ENCODE data around the gene ADAMTS2.

ADAMTS2 gene

DNA sequence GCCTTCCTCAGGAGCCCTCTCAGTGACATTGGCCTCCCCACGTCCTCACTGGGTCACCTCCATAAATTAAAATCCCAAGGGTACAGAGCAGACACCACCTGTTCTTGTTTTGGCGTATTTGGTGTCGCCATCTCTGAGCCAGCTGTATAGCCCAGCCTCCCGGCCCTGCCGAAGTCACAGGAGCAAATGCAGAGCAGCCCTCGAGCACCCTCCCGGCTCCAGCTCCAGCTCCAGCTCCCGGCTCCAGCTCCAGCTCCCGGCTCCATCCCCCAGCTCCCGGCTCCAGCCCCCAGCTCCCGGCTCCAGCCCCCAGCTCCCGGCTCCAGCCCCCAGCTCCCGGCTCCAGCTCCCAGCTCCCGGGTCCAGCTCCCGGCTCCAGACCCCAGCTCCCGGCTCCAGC is 210.8 kb downstream of the ADAMTS2 start:
- Histone ChIP-seq H3K9ac (ENCODE audit: low read depth, low read length) (no peak overlapping the region), H3K4me3 (ENCODE audit: low read length) (no peak overlapping the region), H3K4me1 (ENCODE audit: insufficient read depth, low read length) (no peaks in the 10 kb centered on the region), H3K27me3 (ENCODE audit: insufficient read depth, low read length) (no peaks in the 10 kb centered on the region), H3K9me3 (ENCODE audit: insufficient read depth, low read depth, low read length) (no peaks in the 10 kb centered on the region), H3K36me3 (ENCODE audit: insufficient read depth, low read length) (no peaks in the 10 kb centered on the region), H3K27ac (ENCODE audit: low read depth, low read length) (no peak overlapping the region)
- WGBS, result 86% methylated on average over 16 of the region's 16 CpGs

DNA sequence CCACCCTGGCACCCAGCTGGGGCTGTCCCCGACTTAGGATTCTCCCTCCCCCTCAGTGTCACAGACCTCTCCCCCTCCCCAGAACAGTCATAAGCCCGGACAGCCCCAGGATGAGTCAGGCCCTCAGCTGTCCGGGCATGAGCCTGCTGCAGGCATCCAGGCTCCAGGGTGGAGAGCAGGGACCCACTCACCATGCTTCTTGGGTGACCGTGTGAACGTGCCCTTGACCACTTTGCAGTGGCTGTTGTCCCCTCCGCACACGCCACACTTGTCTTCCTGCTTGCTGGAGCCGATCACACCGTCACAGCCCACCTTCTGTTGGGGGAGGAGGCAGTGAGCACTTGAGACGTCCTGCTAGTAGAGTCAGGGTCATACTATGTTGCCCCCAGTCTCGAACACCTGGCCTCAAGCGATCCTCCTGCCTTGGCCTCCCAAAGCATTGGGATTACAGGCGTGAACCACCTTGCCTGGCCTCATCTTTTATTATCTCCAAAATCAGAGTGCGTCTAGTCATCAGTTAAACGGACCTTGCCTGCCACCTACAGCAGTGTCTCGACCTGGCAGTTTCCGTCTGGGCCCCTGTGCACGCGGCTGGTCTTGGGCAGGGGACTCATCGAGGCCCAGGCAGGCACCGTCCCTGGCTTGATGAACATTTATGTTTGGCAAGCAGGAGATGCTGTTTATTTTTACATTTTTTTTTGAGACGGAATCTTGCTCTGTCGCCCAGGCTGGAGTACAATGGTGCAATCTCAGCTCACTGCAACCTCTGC is 212.5 kb downstream of the ADAMTS2 start:
- no peaks in the 10 kb centered on the region for H3K27me3 ChIP-seq (ENCODE audit: insufficient read depth, low read length)
- H3K9me3 ChIP-seq (ENCODE audit: insufficient read depth, low read depth, low read length), result no peaks in the 10 kb centered on the region
- no peak overlapping the region for H3K27ac ChIP-seq (ENCODE audit: low read depth, low read length)
- no peaks in the 10 kb centered on the region for H3K36me3 ChIP-seq (ENCODE audit: insufficient read depth, low read length)
- no peak overlapping the region for H3K4me3 ChIP-seq (ENCODE audit: low read length)
- WGBS, result 91% methylated on average over 23 of the region's 23 CpGs
- H3K9ac ChIP-seq (ENCODE audit: low read depth, low read length), result no peak overlapping the region
- no peaks in the 10 kb centered on the region for H3K4me1 ChIP-seq (ENCODE audit: insufficient read depth, low read length)

DNA sequence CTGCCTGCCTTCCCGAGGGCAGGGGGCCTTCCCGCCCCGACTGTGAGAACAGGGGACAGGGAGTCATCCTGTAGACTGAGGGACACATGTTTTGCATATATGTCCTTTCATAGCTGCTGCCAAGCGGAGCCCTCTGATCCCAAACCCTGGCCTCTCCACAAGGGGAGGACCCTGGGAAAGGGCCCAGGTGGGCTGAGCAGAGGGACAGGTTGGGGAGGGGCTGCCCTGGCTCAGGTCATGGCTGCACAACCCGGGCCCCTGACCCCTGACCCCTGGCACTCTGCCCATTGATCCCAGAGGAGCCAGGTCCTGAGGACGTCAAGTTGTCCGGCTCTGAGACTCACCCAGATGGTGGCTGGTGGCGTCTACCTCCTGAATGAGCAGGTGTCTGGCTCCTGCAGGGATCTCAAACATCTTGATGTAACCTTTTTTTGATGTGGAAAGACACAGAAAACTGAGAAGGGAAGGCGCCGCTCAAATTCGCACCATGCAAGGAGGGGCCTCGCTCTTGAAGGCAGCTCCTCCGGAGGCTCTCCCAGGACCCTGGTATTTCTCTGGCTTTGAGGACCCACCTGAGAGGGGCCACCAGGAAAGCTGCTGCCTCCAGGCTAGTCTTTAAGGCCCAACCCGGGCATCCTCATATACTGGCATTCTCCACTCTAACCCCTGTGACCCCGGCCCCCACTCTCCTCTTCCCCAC is 213.2 kb downstream of the ADAMTS2 start:
- Histone ChIP-seq H3K4me1 (ENCODE audit: insufficient read depth, low read length) (no peaks in the 10 kb centered on the region), H3K9ac (ENCODE audit: low read depth, low read length) (no peak overlapping the region), H3K4me3 (ENCODE audit: low read length) (no peak overlapping the region), H3K27ac (ENCODE audit: low read depth, low read length) (no peak overlapping the region), H3K36me3 (ENCODE audit: insufficient read depth, low read length) (no peaks in the 10 kb centered on the region), H3K9me3 (ENCODE audit: insufficient read depth, low read depth, low read length) (no peaks in the 10 kb centered on the region), H3K27me3 (ENCODE audit: insufficient read depth, low read length) (no peaks in the 10 kb centered on the region)
- 88% methylated on average over 15 of the region's 15 CpGs for WGBS

DNA sequence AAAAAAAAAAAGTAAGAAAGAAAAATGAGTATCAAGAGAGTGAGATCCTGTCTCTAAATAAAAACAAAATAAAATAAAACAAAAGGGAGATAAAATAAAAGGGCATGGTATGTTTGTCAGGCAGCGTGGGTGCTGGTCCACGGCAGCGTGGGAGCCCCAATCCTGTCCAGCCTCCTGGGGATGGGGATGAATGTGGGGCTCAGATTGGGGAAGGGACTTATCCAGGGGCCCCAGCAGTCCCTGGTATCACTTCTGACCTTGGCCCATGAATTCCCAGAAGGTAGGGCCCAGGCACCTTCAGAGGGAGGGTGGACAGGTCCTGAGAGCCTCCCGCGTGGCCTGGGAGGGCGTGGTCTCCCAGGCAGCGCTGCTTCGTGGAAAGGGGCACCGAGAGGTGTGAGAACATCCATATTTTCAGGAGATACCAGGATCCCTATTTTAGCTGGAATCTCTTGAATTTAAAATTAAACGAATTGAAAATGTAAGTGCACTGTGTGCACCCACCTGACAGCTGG is 213.9 kb downstream of the ADAMTS2 start:
- Histone ChIP-seq H3K9me3 (ENCODE audit: insufficient read depth, low read depth, low read length) (no peaks in the 10 kb centered on the region), H3K4me1 (ENCODE audit: insufficient read depth, low read length) (no peaks in the 10 kb centered on the region), H3K27ac (ENCODE audit: low read depth, low read length) (no peak overlapping the region), H3K9ac (ENCODE audit: low read depth, low read length) (no peak overlapping the region), H3K4me3 (ENCODE audit: low read length) (no peak overlapping the region), H3K36me3 (ENCODE audit: insufficient read depth, low read length) (no peaks in the 10 kb centered on the region), H3K27me3 (ENCODE audit: insufficient read depth, low read length) (no peaks in the 10 kb centered on the region)
- 90% methylated on average over 10 of the region's 10 CpGs for WGBS

DNA sequence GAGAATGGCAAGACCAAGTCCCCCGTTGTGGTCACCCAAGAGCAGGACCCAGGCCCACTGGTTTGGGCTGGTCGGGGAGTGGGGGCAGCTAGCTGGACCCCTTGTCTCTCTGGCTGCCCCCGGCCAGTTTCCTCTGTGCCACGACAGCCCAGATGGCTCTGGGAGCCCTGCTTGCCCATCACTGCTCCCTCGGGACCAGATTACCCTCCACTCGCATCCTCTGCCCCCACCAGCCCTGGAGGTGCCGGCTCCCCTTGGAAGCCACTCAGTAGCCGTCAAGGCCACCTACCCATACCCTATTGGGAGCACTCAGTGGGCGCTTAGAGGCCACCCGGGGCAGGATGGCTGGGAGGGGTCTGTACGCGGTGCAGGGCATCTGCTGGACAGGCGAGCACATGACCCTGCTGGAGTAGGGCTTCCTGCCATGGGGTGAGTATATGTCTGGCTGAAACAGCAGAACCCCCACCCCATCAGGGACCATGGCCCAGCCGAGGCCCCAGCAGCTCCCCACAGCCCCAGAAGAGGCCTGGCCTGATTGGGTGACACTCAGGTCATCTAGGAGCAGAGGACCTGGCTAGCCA is 215.1 kb downstream of the ADAMTS2 start:
- H3K4me3 ChIP-seq (ENCODE audit: low read length), result no peak overlapping the region
- H3K4me1 ChIP-seq (ENCODE audit: insufficient read depth, low read length), result no peaks in the 10 kb centered on the region
- no peak overlapping the region for H3K9ac ChIP-seq (ENCODE audit: low read depth, low read length)
- H3K27ac ChIP-seq (ENCODE audit: low read depth, low read length), result no peak overlapping the region
- WGBS, result 94% methylated on average over 14 of the region's 14 CpGs
- no peaks in the 10 kb centered on the region for H3K27me3 ChIP-seq (ENCODE audit: insufficient read depth, low read length)
- H3K36me3 ChIP-seq (ENCODE audit: insufficient read depth, low read length), result no peaks in the 10 kb centered on the region
- H3K9me3 ChIP-seq (ENCODE audit: insufficient read depth, low read depth, low read length), result 0 out of 2 replicates have a peak, but pooled peaks cover 4% of the 10 kb centered on the region

DNA sequence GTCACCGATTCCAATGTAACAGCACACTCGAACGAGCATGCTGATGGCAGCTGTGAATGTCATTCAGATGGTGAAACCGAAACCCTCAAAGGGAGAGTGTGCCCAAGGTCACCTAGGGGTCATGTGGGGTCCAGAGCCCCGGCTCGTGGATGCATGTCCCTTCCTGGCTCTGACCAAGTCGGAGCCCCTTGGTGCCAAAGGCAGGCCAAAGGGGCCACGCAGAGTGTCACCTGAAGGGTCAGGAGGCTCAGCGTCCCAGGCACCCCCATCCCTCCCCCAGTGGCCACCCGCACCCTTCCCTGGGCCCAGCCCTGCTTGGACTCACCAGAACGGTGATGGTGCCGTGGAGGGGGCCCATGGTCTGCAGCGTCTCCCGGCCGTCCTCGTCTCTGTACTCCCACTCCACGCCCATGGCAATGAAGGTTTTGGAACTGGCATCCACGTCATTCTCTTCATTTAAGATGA is 215.6 kb downstream of the ADAMTS2 start:
- H3K27me3 ChIP-seq (ENCODE audit: insufficient read depth, low read length), result no peaks in the 10 kb centered on the region
- no peaks in the 10 kb centered on the region for H3K36me3 ChIP-seq (ENCODE audit: insufficient read depth, low read length)
- peaks cover 4% of the 10 kb centered on the region; the same call in 1 of the 2 replicates for H3K9me3 ChIP-seq (ENCODE audit: insufficient read depth, low read depth, low read length)
- no peak overlapping the region for H3K4me3 ChIP-seq (ENCODE audit: low read length)
- H3K27ac ChIP-seq (ENCODE audit: low read depth, low read length), result no peak overlapping the region
- WGBS, result 94% methylated on average over 18 of the region's 18 CpGs
- no peaks in the 10 kb centered on the region for H3K4me1 ChIP-seq (ENCODE audit: insufficient read depth, low read length)
- H3K9ac ChIP-seq (ENCODE audit: low read depth, low read length), result no peak overlapping the region

DNA sequence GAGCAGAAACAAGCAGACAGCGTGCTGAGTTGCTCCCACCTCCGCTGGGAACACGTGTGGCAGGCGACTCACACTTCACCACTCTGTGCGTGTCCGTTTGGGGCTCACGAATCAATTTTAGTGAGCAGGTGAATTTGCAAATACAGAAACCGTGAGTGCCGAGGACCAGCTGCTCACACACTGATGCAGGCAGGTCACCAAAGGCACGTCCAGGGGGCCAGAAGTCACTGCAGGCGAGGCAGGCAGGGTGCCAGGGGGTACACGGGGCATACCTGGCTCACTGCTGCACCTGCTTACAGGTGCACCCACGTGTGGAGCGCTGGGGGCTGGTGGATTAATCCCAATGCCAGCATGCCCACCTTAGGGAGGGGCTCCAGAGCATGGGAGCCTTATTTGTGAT is 216.3 kb downstream of the ADAMTS2 start:
- no peaks in the 10 kb centered on the region for H3K4me1 ChIP-seq (ENCODE audit: insufficient read depth, low read length)
- no peak overlapping the region for H3K4me3 ChIP-seq (ENCODE audit: low read length)
- H3K27ac ChIP-seq (ENCODE audit: low read depth, low read length), result no peak overlapping the region
- no peak overlapping the region for H3K9ac ChIP-seq (ENCODE audit: low read depth, low read length)
- no peaks in the 10 kb centered on the region for H3K27me3 ChIP-seq (ENCODE audit: insufficient read depth, low read length)
- no peaks in the 10 kb centered on the region for H3K36me3 ChIP-seq (ENCODE audit: insufficient read depth, low read length)
- WGBS, result 89% methylated on average over 14 of the region's 14 CpGs
- peaks cover 9% of the 10 kb centered on the region; the same call in 1 of the 2 replicates for H3K9me3 ChIP-seq (ENCODE audit: insufficient read depth, low read depth, low read length)

DNA sequence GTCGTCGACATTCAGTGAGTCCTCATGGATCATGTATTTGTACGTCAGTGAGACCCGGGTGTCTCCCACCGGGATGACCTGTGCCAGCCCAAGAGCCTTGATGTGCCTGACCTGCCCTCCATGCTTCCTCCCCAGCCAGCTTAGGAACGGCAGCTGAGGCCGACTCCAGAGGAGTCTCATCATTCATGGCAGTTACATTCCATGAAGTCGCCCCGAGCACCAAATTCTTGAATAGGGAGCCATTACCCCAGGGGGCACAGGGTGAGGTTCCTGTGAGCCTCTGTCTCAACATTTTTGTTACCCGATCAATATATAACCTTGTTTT is 217.3 kb downstream of the ADAMTS2 start:
- H3K9ac ChIP-seq (ENCODE audit: low read depth, low read length), result no peak overlapping the region
- no peaks in the 10 kb centered on the region for H3K4me1 ChIP-seq (ENCODE audit: insufficient read depth, low read length)
- H3K9me3 ChIP-seq (ENCODE audit: insufficient read depth, low read depth, low read length), result peaks cover 13% of the 10 kb centered on the region
- WGBS, result 90% methylated on average over 9 of the region's 10 CpGs
- H3K27ac ChIP-seq (ENCODE audit: low read depth, low read length), result no peak overlapping the region
- H3K36me3 ChIP-seq (ENCODE audit: insufficient read depth, low read length), result no peaks in the 10 kb centered on the region
- no peak overlapping the region for H3K4me3 ChIP-seq (ENCODE audit: low read length)
- H3K27me3 ChIP-seq (ENCODE audit: insufficient read depth, low read length), result no peaks in the 10 kb centered on the region

DNA sequence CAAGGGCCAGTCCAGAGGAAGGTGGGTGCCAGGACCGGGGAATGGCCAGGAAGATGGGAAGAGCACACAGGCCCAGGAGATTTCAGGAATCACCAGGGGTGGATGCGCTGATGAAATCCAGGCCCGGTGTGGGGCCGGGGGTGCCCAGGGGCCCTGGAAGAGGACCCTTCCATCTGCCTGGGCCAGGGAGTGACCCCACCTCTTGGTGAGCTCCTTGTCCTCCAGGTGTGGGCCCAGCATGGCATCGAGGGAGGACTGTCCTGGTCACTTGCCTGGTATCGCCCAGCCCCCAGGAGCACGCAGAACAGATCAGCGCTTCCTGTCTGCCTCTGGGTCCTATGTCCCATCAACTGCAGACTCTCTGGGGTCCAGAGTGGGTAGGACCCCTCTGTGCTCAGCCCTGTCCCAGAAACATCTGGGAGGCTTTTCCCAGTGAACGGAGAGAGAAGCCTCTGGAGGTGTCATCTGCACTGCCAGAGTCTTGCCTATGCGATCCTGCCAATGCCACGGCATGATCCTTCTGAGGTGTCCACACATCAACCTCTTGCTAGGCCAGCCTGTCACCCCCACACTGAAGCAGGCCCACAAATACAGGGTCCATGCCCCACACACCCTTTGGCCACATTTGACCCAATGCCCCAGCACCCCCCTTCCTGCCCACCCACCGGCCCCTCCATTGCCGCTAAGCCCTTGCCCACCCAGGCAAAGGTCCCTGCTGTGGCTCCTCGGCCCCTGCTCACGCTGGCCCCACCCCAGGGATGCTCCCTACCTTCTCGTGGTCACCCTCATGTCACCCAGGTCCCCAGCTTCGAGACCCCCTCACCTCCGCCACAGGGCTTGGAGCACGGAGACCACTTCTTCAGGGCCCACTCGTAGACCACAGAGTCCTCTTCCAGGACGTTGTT is 217.9 kb downstream of the ADAMTS2 start:
- Histone ChIP-seq H3K27ac (ENCODE audit: low read depth, low read length) (no peak overlapping the region), H3K4me3 (ENCODE audit: low read length) (no peak overlapping the region), H3K9me3 (ENCODE audit: insufficient read depth, low read depth, low read length) (peaks cover 15% of the 10 kb centered on the region), H3K4me1 (ENCODE audit: insufficient read depth, low read length) (no peaks in the 10 kb centered on the region), H3K9ac (ENCODE audit: low read depth, low read length) (no peak overlapping the region), H3K36me3 (ENCODE audit: insufficient read depth, low read length) (no peaks in the 10 kb centered on the region), H3K27me3 (ENCODE audit: insufficient read depth, low read length) (no peaks in the 10 kb centered on the region)
- WGBS, result 91% methylated on average over 21 of the region's 21 CpGs

DNA sequence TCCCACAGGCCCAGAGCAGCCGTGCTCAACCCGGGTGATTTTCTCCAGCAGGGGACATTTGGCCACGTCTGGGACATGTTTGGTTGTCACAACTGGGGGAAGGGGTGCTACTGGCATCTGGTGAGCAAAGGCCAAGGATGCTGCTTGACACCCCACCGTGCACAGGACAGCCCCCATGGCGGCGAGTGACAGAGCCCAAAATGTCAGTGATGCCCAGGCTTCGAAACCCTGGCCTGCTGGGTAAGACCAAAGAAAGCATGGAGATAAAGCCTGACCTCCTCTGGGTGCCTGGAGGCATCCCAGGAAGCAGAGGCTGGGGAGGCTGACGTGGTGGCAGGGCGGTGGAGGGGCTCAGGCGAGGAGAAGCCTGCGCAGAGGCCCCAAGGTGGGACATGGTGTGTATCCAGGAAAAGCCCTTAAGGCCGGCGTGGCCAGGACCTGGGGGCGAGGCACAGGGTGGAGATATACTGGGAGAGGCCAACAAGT is 218.7 kb downstream of the ADAMTS2 start:
- Histone ChIP-seq H3K9me3 (ENCODE audit: insufficient read depth, low read depth, low read length) (peaks cover 15% of the 10 kb centered on the region), H3K9ac (ENCODE audit: low read depth, low read length) (no peak overlapping the region), H3K27ac (ENCODE audit: low read depth, low read length) (no peak overlapping the region), H3K4me3 (ENCODE audit: low read length) (no peak overlapping the region), H3K4me1 (ENCODE audit: insufficient read depth, low read length) (no peaks in the 10 kb centered on the region), H3K36me3 (ENCODE audit: insufficient read depth, low read length) (no peaks in the 10 kb centered on the region), H3K27me3 (ENCODE audit: insufficient read depth, low read length) (no peaks in the 10 kb centered on the region)
- WGBS, result 87% methylated on average over 14 of the region's 14 CpGs
